Heart right ventricle (tissue), 16 donors: ENCODE data around the gene PCDHGA10. TPM values are rescaled to one million over a fixed set of nuclear protein-coding genes. Genes with fewer than 3 reads are reported as not detected.

Experiments used
- ATAC-seq, 8 donors: fragments of 200-7000 bp; cut with Tn5 transposase; one replicate each; pipeline ENCODE4 v1.9.1; 2020; ENCODE audit warnings: mild to moderate bottlenecking in 8 of 8, moderate library complexity in 8 of 8, moderate number of reproducible peaks in 1 of 8
- DNase-seq, 2 donors: peaks; one replicate each; pipeline ENCODE4 v3.0.0-alpha.2; 2020
- H3K27ac ChIP-seq, 10 donors: fragments of 200-600 bp; sonication (generic) in 2 of 10; one replicate each; pipeline versions ENCODE4 v1.5.0 to v1.8.0; 2020 to 2022; ENCODE audit warnings: mild to moderate bottlenecking in 3 of 10
- H3K27me3 ChIP-seq, 7 donors: fragments of 200-600 bp; one replicate each; pipeline ENCODE4 v1.8.0; 2021 to 2022; ENCODE audit warnings: mild to moderate bottlenecking in 2 of 7
- H3K36me3 ChIP-seq, 9 donors: fragments of 200-600 bp; sonication (generic) in 1 of 9; one replicate each; pipeline versions ENCODE4 v1.5.0 to v1.8.0; 2020 to 2022; ENCODE audit warnings: mild to moderate bottlenecking in 2 of 9
- H3K4me1 ChIP-seq, 9 donors: fragments of 200-600 bp; sonication (generic) in 1 of 9; one replicate each; pipeline versions ENCODE4 v1.5.0 to v1.8.0; 2020 to 2022; ENCODE audit warnings: mild to moderate bottlenecking in 4 of 9
- H3K4me3 ChIP-seq, 10 donors: fragments of 200-600 bp; sonication (generic) in 2 of 10; one replicate each; pipeline versions ENCODE4 v1.5.0 to v1.8.0; 2020 to 2022; ENCODE audit warnings: mild to moderate bottlenecking in 7 of 10, moderate library complexity in 2 of 10
- H3K9me3 ChIP-seq, 11 donors: fragments of 200-600 bp in 10 of 11; sonication (generic) in 2 of 11; one replicate each; pipeline versions ENCODE4 v1.5.0 to v1.8.0; 2013 to 2022; ENCODE audit warnings: mild to moderate bottlenecking in 2 of 11, control low read depth in 1 of 11, moderate library complexity in 1 of 11
- WGBS, 2 donors: extraction: QIAGEN DNeasy Blood & Tissue Kit; methylation state at CpG; one replicate each; pipeline ENCODE4 v1.1.7; 2013; ENCODE audit warnings: inconsistent platforms in 1 of 2; 5-methylcytosine and 5-hydroxymethylcytosine counted together
- intact Hi-C, 10 donors: fragments of 100-400 bp; cut with DNase I; formaldehyde crosslinking; loops; one replicate each; pipeline versions ENCODE4 v1.11.1 to v1.14.2; 2022
- polyA plus RNA-seq, 2 donors: library from polyadenylated mRNA; stranded (reverse); fragments of 200-250 nt; gene quantifications; one replicate each; pipeline ENCODE4 v1.2.3, GENCODE V29; 2013
- total RNA-seq, 10 donors: library from RNA; stranded (reverse); fragmentation: NEBNext Ultra II Directional in 3 of 10; extraction: Animal tissue kit (Norgen Biotek cat#: 25700) in 3 of 10; gene quantifications; one replicate each; pipeline versions ENCODE4 v1.2.1 to v1.2.4, GENCODE V29; 2021 to 2023
- TF ChIP-seq, protein P1 (sequence below), 9 donors: fragments of 200-600 bp; sonication (generic) in 2 of 9; IDR thresholded peaks; one replicate each; pipeline versions ENCODE4 v1.5.0 to v1.8.0; 2021 to 2022; ENCODE audit warnings: antibody characterized with exemption in 9 of 9, mild to moderate bottlenecking in 5 of 9, moderate library complexity in 1 of 9
- donor health status: Arrhythmogenic right ventricular cardiomyopathy.
- donor health status: ischemic (EF 13 %, LVEDD 7.1; RV severe dilation, severe dysfunction).
- donor health status: healthy with polysubstance abuse.
- donor health status: DM: no; HTN: yes; CAD: no.
- donor health status: DM: no; HTN: no; CAD: no.
- donor health status: ischemic (EF 25% LVEDD 6.9; RV normal size, moderate dysfunction).
- donor health status: ischemic (EF 25% LVEDD 5.7; RV mildly dilated, moderate dysfunction).
- donor health status: healthy.
- donor health status: DM: yes; HTN: yes; CAD: no.
- donor health status: Ischemic cardiomyopathy.
- donor health status: ischemic (EF 35%, LVEDD 5.7; RV mildly dilated, moderate dysfunction).
- donor health status: nonischemic (EF 11% LVEDD 7.7; RV severe dilation, severe dysfunction).
- donor health status: DM: yes; HTN: yes; CAD: no.
- donor health status: PGD.
- donor health status: ischemic (EF 29% LVEDD 5.4; RV normal size, mild dysfunction).
- donor health status: nonischemic (EF 23%, LVEDD 6.1; RV moderate dilation, normal function).

The PCDHGA10 gene
- total and polyA plus RNA-seq, 12 donors: 0.52 to 7.8 (median 6.3) TPM

- DNase-seq (no peak), ATAC-seq (no peak)
- TF ChIP-seq, protein P1, sequence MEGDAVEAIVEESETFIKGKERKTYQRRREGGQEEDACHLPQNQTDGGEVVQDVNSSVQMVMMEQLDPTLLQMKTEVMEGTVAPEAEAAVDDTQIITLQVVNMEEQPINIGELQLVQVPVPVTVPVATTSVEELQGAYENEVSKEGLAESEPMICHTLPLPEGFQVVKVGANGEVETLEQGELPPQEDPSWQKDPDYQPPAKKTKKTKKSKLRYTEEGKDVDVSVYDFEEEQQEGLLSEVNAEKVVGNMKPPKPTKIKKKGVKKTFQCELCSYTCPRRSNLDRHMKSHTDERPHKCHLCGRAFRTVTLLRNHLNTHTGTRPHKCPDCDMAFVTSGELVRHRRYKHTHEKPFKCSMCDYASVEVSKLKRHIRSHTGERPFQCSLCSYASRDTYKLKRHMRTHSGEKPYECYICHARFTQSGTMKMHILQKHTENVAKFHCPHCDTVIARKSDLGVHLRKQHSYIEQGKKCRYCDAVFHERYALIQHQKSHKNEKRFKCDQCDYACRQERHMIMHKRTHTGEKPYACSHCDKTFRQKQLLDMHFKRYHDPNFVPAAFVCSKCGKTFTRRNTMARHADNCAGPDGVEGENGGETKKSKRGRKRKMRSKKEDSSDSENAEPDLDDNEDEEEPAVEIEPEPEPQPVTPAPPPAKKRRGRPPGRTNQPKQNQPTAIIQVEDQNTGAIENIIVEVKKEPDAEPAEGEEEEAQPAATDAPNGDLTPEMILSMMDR (IDR thresholded peaks at IDR 0.05): no peak
- Histone ChIP-seq H3K4me1 (peaks cover 0 to 25% (median 6%) of the 10 kb centered on the region in 9 donors), H3K36me3 (peaks cover 0 to 52% (median 0%) of the 10 kb centered on the region in 9 donors), H3K9me3 (peaks cover 0 to 100% (median 69%) of the 10 kb centered on the region in 11 donors), H3K27ac (no peak overlapping the region), H3K27me3 (peaks cover 0 to 99% (median 0%) of the 10 kb centered on the region in 7 donors), H3K4me3 (peak overlapping the region in 8 of 10 donors; percentile 11 to 42 (median 36))
- WGBS, 2 donors: 27 to 32% methylated on average over 13 of the region's 13 CpGs
- intact Hi-C loops: loop anchor here in 4 of 10 donors (2.0 to 10.0 kb wide), 4 partner anchors 55 to 103 kb away; partner anchors contain the start of gene PCDHGA3 (in 1 of the 4)
These were observed 8.7 kb downstream of the PCDHGA10 start for GRCh38 chr5:141421489-141421855.

DNA sequence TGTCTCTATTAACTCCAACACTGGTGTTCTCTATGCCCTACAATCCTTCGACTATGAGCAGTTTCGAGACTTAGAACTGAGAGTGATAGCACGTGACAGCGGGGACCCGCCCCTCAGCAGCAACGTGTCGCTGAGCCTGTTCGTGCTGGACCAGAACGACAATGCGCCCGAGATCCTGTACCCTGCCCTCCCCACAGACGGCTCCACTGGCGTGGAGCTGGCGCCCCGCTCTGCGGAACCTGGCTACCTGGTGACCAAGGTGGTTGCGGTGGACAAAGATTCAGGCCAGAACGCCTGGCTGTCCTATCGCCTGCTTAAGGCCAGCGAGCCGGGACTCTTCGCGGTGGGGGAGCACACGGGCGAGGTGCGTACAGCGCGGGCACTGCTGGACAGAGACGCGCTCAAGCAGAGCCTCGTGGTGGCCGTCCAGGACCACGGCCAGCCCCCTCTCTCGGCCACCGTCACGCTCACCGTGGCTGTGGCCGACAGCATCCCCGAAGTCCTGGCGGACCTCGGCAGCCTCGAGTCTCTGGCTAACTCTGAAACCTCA, 10.0 kb downstream of the PCDHGA10 start:
- no peak overlapping the region for H3K4me3 ChIP-seq
- no peak overlapping the region for H3K27ac ChIP-seq
- H3K9me3 ChIP-seq: peaks cover 0 to 100% (median 82%) of the 10 kb centered on the region in 11 donors
- TF ChIP-seq, protein P1 (IDR thresholded peaks at IDR 0.05): no peak
- intact Hi-C loops: loop anchor here in 3 of 10 donors (5.0 to 10.0 kb wide), 3 partner anchors 81 to 102 kb away; partner anchors contain the start of gene PCDHGA3 (in 1 of the 3)
- DNase-seq (no peak), ATAC-seq (no peak)
- peaks cover 0 to 20% (median 6%) of the 10 kb centered on the region in 9 donors for H3K4me1 ChIP-seq
- 31 to 35% methylated on average over 42 of the region's 42 CpGs for WGBS, 2 donors
- H3K27me3 ChIP-seq: peaks cover 0 to 99% (median 0%) of the 10 kb centered on the region in 7 donors
- peaks cover 0 to 65% (median 0%) of the 10 kb centered on the region in 9 donors for H3K36me3 ChIP-seq

- 54 to 55% methylated on average over 53 of the region's 53 CpGs for WGBS, 2 donors
- intact Hi-C loops: loop anchor here in 2 of 10 donors (5.0 to 10.0 kb wide), 2 partner anchors 94 to 97 kb away; no protein-coding TSS in a partner anchor
- peak in 1 of 8 donors; percentile 18 for ATAC-seq
- DNase-seq: no peak
- H3K4me1 ChIP-seq: peaks cover 0 to 22% (median 0%) of the 10 kb centered on the region in 9 donors
- no peak overlapping the region for H3K27ac ChIP-seq
- peaks cover 0 to 100% (median 77%) of the 10 kb centered on the region in 11 donors for H3K9me3 ChIP-seq
- peaks cover 0 to 98% (median 0%) of the 10 kb centered on the region in 7 donors for H3K27me3 ChIP-seq
- H3K4me3 ChIP-seq: no peak overlapping the region
- peaks cover 0 to 60% (median 0%) of the 10 kb centered on the region in 9 donors for H3K36me3 ChIP-seq
- TF ChIP-seq, protein P1 (IDR thresholded peaks at IDR 0.05): no peak
These were observed 15.1 kb downstream of the PCDHGA10 start for GRCh38 chr5:141427783-141428426.

GRCh38 chr5:141430332-141431113, 17.7 kb downstream of the PCDHGA10 start, which contains the start of gene PCDHGA12:
PCDHGA12 (plus strand) TSS chr5:141430507; CDS start chr5:141430760, 253 bp downstream.
- Histone ChIP-seq H3K4me1 (peaks cover 0 to 22% (median 0%) of the 10 kb centered on the region in 9 donors), H3K9me3 (peaks cover 0 to 100% (median 79%) of the 10 kb centered on the region in 11 donors), H3K27ac (peak within 1 kb of the TSS in 7 of 10 donors; percentile 5 to 52 (median 31)), H3K27me3 (peaks cover 0 to 78% (median 0%) of the 10 kb centered on the region in 7 donors), H3K36me3 (peaks cover 0 to 49% (median 0%) of the 10 kb centered on the region in 9 donors), H3K4me3 (peak within 1 kb of the TSS in 9 of 10 donors; percentile 24 to 52 (median 40))
- WGBS, 2 donors: 22 to 32% methylated on average over 33 of the region's 33 CpGs
- DNase-seq: peak in 1 of 2 donors; percentile 69
- intact Hi-C loops: loop anchor here in 6 of 10 donors (2.0 to 5.0 kb wide), 4 partner anchors 92 to 130 kb away; no protein-coding TSS in a partner anchor
- ATAC-seq: peak; percentile 69 to 92 (median 90)
- TF ChIP-seq, protein P1 (IDR thresholded peaks at IDR 0.05): peak; percentile 6 to 69 (median 60)
